ENCODE measurements around the gene RNF141. TPM values are rescaled to one million over a fixed set of nuclear protein-coding genes. Genes with fewer than 3 reads are reported as not detected.

Gene RNF141
- polyA plus RNA-seq, 1 donor from 2014 or later = 79.2 TPM

DNA sequence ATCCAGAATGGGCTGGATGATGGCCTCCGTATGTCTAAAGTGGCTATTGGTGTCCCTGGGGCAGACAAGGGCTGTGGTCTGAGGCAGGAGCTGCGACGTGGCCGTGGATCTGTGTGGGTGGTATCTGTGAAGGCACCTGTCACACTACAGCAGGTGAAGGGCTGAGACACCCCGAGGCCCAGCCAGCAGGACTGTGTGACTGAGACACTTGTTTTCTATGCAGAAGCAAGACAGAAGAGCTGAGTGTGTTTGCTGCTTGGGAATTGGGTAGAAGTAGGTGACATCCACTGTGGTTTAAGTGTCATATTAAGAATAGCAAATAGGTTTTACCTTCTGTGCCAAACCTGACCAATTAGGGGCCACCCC lies 51.0 kb downstream of the RNF141 start:
- no peak overlapping the region for H2AFZ ChIP-seq (ENCODE audit: low read depth, low read length)
- H3F3A ChIP-seq (ENCODE audit: insufficient read depth, low read length, poor library complexity, severe bottlenecking) = no peaks in the 10 kb centered on the region
- no peaks in the 10 kb centered on the region for H3K27me3 ChIP-seq (ENCODE audit: insufficient read depth, low read depth, low read length)
- H3K27ac ChIP-seq (ENCODE audit: low read length) = no peak overlapping the region
- H3K36me3 ChIP-seq (ENCODE audit: insufficient read depth, low read length) = no peaks in the 10 kb centered on the region
- H3K9me3 ChIP-seq (ENCODE audit: low read length) = no peaks in the 10 kb centered on the region
- TF ChIP-seq EZH2 (IDR thresholded peaks at IDR 0.05; ENCODE audit: borderline replicate concordance, insufficient read depth, low read length, poor library complexity, severe bottlenecking) (no peak), RAD21 (conservative IDR thresholded peaks at IDR 0.05) (no peak), CTCF (IDR thresholded peaks at IDR 0.05; ENCODE audit: poor library complexity, severe bottlenecking) (no peak), POLR2AphosphoS5 (IDR thresholded peaks at IDR 0.05) (no peak), TAF1 (IDR thresholded peaks at IDR 0.05; ENCODE audit: low read depth) (no peak), SMC3 (conservative IDR thresholded peaks at IDR 0.05; ENCODE audit: poor library complexity) (no peak), EP300 (conservative IDR thresholded peaks at IDR 0.05; ENCODE audit: poor library complexity, severe bottlenecking) (no peak), REST (IDR thresholded peaks at IDR 0.05; ENCODE audit: borderline replicate concordance) (no peak), MXI1 (conservative IDR thresholded peaks at IDR 0.05; ENCODE audit: poor library complexity, severe bottlenecking) (no peak)
- no peaks in the 10 kb centered on the region for H3K79me2 ChIP-seq (replicated peaks; ENCODE audit: insufficient read depth, low read length)
- H3K9me2 ChIP-seq (ENCODE audit: insufficient read depth, low read length) = no peaks in the 10 kb centered on the region
- H3K4me2 ChIP-seq (ENCODE audit: low read length) = no peak overlapping the region
- H3K9ac ChIP-seq (ENCODE audit: low read length) = no peak overlapping the region
- H4K20me1 ChIP-seq (ENCODE audit: insufficient read depth) = no peaks in the 10 kb centered on the region
- no peak overlapping the region for H3K4me3 ChIP-seq (ENCODE audit: low read length)

- Histone ChIP-seq H2AFZ (ENCODE audit: low read depth, low read length) (no peak overlapping the region), H3K36me3 (ENCODE audit: insufficient read depth, low read length) (no peaks in the 10 kb centered on the region), H3K9ac (ENCODE audit: low read length) (no peak overlapping the region), H3K9me2 (ENCODE audit: insufficient read depth, low read length) (no peaks in the 10 kb centered on the region), H3K4me2 (ENCODE audit: low read length) (no peak overlapping the region), H3F3A (ENCODE audit: insufficient read depth, low read length, poor library complexity, severe bottlenecking) (no peaks in the 10 kb centered on the region), H4K20me1 (ENCODE audit: insufficient read depth) (no peaks in the 10 kb centered on the region), H3K9me3 (ENCODE audit: low read length) (no peaks in the 10 kb centered on the region), H3K4me3 (ENCODE audit: low read length) (no peak overlapping the region), H3K27ac (ENCODE audit: low read length) (no peak overlapping the region), H3K27me3 (ENCODE audit: insufficient read depth, low read depth, low read length) (no peaks in the 10 kb centered on the region), H3K79me2 (replicated peaks; ENCODE audit: insufficient read depth, low read length) (no peaks in the 10 kb centered on the region)
- no peak for TF ChIP-seq EP300 (conservative IDR thresholded peaks at IDR 0.05; ENCODE audit: poor library complexity, severe bottlenecking)
Measured at GRCh38 chr11:10488934-10489691, 51.9 kb downstream of the RNF141 start.

Measured in neural cell (in vitro differentiated cells).